ENCODE data around the gene DCAF10. TPM values are rescaled to one million over a fixed set of nuclear protein-coding genes. Genes with fewer than 3 reads are reported as not detected.

The DCAF10 gene
- total and polyA plus RNA-seq, 2 of the 8 experiments (the other 6 are each of a cell fraction or from before 2014, with no cell fraction given): 7.1 to 15.0 TPM

GRCh38 chr9:37915911-37916470 is 115.4 kb downstream of the DCAF10 start:
- H3K27me3 ChIP-seq (replicated peaks in 1 of 4; ENCODE audit: control insufficient read depth in 3 of 4, extremely low read depth in 1 of 4, insufficient read depth in 3 of 4, low read length in 3 of 4): no peaks in the 10 kb centered on the region
- TF ChIP-seq, protein P1, sequence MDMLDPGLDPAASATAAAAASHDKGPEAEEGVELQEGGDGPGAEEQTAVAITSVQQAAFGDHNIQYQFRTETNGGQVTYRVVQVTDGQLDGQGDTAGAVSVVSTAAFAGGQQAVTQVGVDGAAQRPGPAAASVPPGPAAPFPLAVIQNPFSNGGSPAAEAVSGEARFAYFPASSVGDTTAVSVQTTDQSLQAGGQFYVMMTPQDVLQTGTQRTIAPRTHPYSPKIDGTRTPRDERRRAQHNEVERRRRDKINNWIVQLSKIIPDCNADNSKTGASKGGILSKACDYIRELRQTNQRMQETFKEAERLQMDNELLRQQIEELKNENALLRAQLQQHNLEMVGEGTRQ (IDR thresholded peaks at IDR 0.05; ENCODE audit: low read length): no peak
- TF ChIP-seq ATF2 (IDR thresholded peaks at IDR 0.05; ENCODE audit: low read length) (no peak), CHD1 (IDR thresholded peaks at IDR 0.05; ENCODE audit: low read depth, low read length) (no peak), KDM4A (IDR thresholded peaks at IDR 0.05; ENCODE audit: low read depth, low read length, severe bottlenecking) (no peak), TAF1 (IDR thresholded peaks at IDR 0.05; ENCODE audit: low read depth, low read length) (no peak), SIX5 (IDR thresholded peaks at IDR 0.05; ENCODE audit: low read depth, low read length) (no peak), SP2 (IDR thresholded peaks at IDR 0.05; ENCODE audit: low read length) (no peak), TAF7 (optimal IDR thresholded peaks at IDR 0.05; ENCODE audit: borderline replicate concordance, low read depth, low read length) (no peak)

More at GRCh38 chr9:37915911-37916470, 115.4 kb downstream of the DCAF10 start:
- no peak overlapping the region for H3K23ac ChIP-seq (ENCODE audit: insufficient read length)
- H3K79me1 ChIP-seq (ENCODE audit: low read depth, low read length): no peaks in the 10 kb centered on the region; the same call in 1 of the 2 replicates
- WGBS, 2 experiments (ENCODE audit: extremely low coverage in 1 of 2, insufficient coverage in 1 of 2, insufficient read length in 1 of 2, insufficient replicate concordance in 2 of 2, low coverage in 1 of 2, low lambda C conversion rate in 2 of 2, missing lambda C conversion rate in 1 of 2): 95% methylated on average over 14 of the region's 14 CpGs; no CpG with 5 or more reads in 1 of the 2 experiments
- no peak overlapping the region for H3K4me2 ChIP-seq (ENCODE audit: insufficient read depth in 1 of 2, low read depth in 2 of 2, low read length in 2 of 2)
- H3K18ac ChIP-seq (ENCODE audit: extremely low read depth, low read length): no peak overlapping the region
- H3K9me3 ChIP-seq (ENCODE audit: insufficient read depth in 2 of 2, low read depth in 1 of 2, low read length in 1 of 2): no peaks in the 10 kb centered on the region
- no peaks in the 10 kb centered on the region for H3K79me2 ChIP-seq (ENCODE audit: control insufficient read depth in 1 of 2, insufficient read depth in 2 of 2, low read length in 2 of 2)
- no peaks in the 10 kb centered on the region for H3K23me2 ChIP-seq (ENCODE audit: low read depth, low read length)
- no peak overlapping the region for H2BK20ac ChIP-seq (ENCODE audit: low read length)
- H2BK15ac ChIP-seq (ENCODE audit: low read length): no peak overlapping the region
- H4K91ac ChIP-seq (replicated peaks; ENCODE audit: insufficient read length, low read length): no peak overlapping the region
- H3K27ac ChIP-seq (ENCODE audit: low read depth, low read length): no peak overlapping the region
- peak overlapping the region; percentile 72; the same call in 1 of the 2 replicates for H4K8ac ChIP-seq (ENCODE audit: extremely low read depth, insufficient read depth, low read length)
- no peak overlapping the region for H2BK120ac ChIP-seq (replicated peaks; ENCODE audit: low read depth, low read length)
- H2AK5ac ChIP-seq (ENCODE audit: low read depth, low read length): no peak overlapping the region
- ChIA-PET POLR2A (ENCODE audit: partially characterized antibody) (no interaction called here), CTCF (ENCODE audit: partially characterized antibody) (interaction anchor here (0.9 to 4.5 kb wide), 11 partner anchors 9 to 348 kb away, joined by 3 to 31 read pairs (median 13); no protein-coding TSS in a partner anchor)
- FAIRE-seq: no peak
- H2AFZ ChIP-seq (ENCODE audit: low read length): no peak overlapping the region
- peaks cover 0 to 14% (median 3%) of the 10 kb centered on the region in 4 experiments; a peak in 3 of 7 replicates for H3K4me1 ChIP-seq (replicated peaks in 1 of 4; ENCODE audit: control insufficient read depth in 3 of 4, insufficient read depth in 4 of 4, low read length in 3 of 4)
- H3K56ac ChIP-seq (replicated peaks; ENCODE audit: insufficient read length, low read depth, low read length): no peak overlapping the region
- H3K4me3 ChIP-seq (ENCODE audit: extremely low read depth in 1 of 4, insufficient read depth in 2 of 4, low read depth in 3 of 4, low read length in 4 of 4): no peak overlapping the region
- no peak overlapping the region for H3K4ac ChIP-seq (replicated peaks; ENCODE audit: insufficient read length, low read depth, low read length)
- H3K36me3 ChIP-seq (ENCODE audit: control insufficient read depth in 2 of 4, insufficient read depth in 4 of 4, low read length in 3 of 4): no peaks in the 10 kb centered on the region; a peak in 1 of 8 replicates
- no peak overlapping the region for H4K5ac ChIP-seq (ENCODE audit: insufficient read length, low read depth, low read length)
- no peak for DNase-seq (ENCODE audit: low read depth in 1 of 2, low spot score in 2 of 2)
- no peak overlapping the region for H2BK5ac ChIP-seq (ENCODE audit: low read depth, low read length)
- no peak overlapping the region for H2BK12ac ChIP-seq (ENCODE audit: low read depth, low read length)
- H3K14ac ChIP-seq (ENCODE audit: insufficient read length): no peak overlapping the region
- H4K20me1 ChIP-seq (replicated peaks in 1 of 2; ENCODE audit: control insufficient read depth in 1 of 2, insufficient read depth in 2 of 2, low read length in 2 of 2): no peaks in the 10 kb centered on the region
- no peak overlapping the region; a peak in 1 of 7 replicates for H3K9ac ChIP-seq (replicated peaks in 1 of 4; ENCODE audit: extremely low read depth in 1 of 4, low read depth in 3 of 4, low read length in 3 of 4)

Data from H1 (cell line).